Thoracic aorta (tissue), 2 donors: ENCODE measurements around the gene BUB1B. TPM values are rescaled to one million over a fixed set of nuclear protein-coding genes. Genes with fewer than 3 reads are reported as not detected.
A peak's percentile ranks its signal among the peaks of the same experiment; 100 is the strongest.

Source experiments
- ATAC-seq: fragments of 150-250 bp; one replicate; pipeline ENCODE4 v1.8.0; 2017; ENCODE audit warnings: low read depth; ENCODE audit not compliant: insufficient number of reproducible peaks, low FRiP score
- DNase-seq: peaks from one replicate; pipeline ENCODE4 v3.0.0-alpha.2; 2020; ENCODE audit warnings: low spot score
- H3K27ac ChIP-seq, 2 donors: fragments of 200-600 bp; sonication (generic); 1 replicate in 1 of 2; 2 replicates in 1 of 2; pipeline ENCODE4 v1.5.1; 2016; ENCODE audit warnings: mild to moderate bottlenecking in 2 of 2, moderate library complexity in 2 of 2
- H3K27me3 ChIP-seq: fragments of 200-600 bp; sonication (generic); replicated peaks from 2 replicates; pipeline ENCODE4 v1.6.0; 2016; ENCODE audit warnings: mild to moderate bottlenecking; ENCODE audit not compliant: insufficient read depth
- H3K36me3 ChIP-seq: fragments of 200-600 bp; sonication (generic); one replicate; pipeline ENCODE4 v1.5.1; 2016
- H3K4me1 ChIP-seq, 2 donors: fragments of 200-600 bp; sonication (generic); 1 replicate in 1 of 2; 2 replicates in 1 of 2; pipeline versions ENCODE4 v1.5.1 to v1.6.0; 2016; ENCODE audit warnings: low read depth in 2 of 2, mild to moderate bottlenecking in 1 of 2; ENCODE audit not compliant: control insufficient read depth in 1 of 2
- H3K4me3 ChIP-seq: fragments of 200-600 bp; sonication (generic); 2 replicates; pipeline ENCODE4 v1.5.1; 2016; ENCODE audit warnings: mild to moderate bottlenecking
- H3K9me3 ChIP-seq: fragments of 200-600 bp; sonication (generic); 2 replicates; pipeline ENCODE4 v1.5.1; 2016
- CTCF ChIP-seq: fragments of 200-600 bp; sonication (generic); IDR thresholded peaks from one replicate; pipeline ENCODE4 v1.5.1; 2019; ENCODE audit warnings: antibody characterized with exemption
- total RNA-seq, 2 donors: library from RNA; depleted of rRNA; stranded (reverse); fragments of >200 nt; gene quantifications; one replicate each; pipeline versions ENCODE4 v1.1.0 to v1.2.3, GENCODE V29; 2016

The BUB1B gene
- total RNA-seq, 2 donors from 2014 or later: 0.41 to 3.5 TPM

GRCh38 chr15:40249477-40250303 is 88.8 kb downstream of the BUB1B start:
- ATAC-seq (no peak), DNase-seq (no peak)
- Histone ChIP-seq H3K4me3 (no peak overlapping the region), H3K9me3 (no peaks in the 10 kb centered on the region), H3K4me1 (peaks cover 8 to 17% of the 10 kb centered on the region in 2 donors), H3K36me3 (no peaks in the 10 kb centered on the region), H3K27me3 (no peaks in the 10 kb centered on the region), H3K27ac (no peak overlapping the region)
- no peak for TF ChIP-seq CTCF

GRCh38 chr15:40250304-40250656 is 89.4 kb downstream of the BUB1B start:
- no peaks in the 10 kb centered on the region for H3K27me3 ChIP-seq
- peaks cover 8 to 17% of the 10 kb centered on the region in 2 donors for H3K4me1 ChIP-seq
- ATAC-seq: no peak
- no peaks in the 10 kb centered on the region for H3K36me3 ChIP-seq
- H3K4me3 ChIP-seq: no peak overlapping the region
- DNase-seq: no peak
- TF ChIP-seq CTCF: no peak
- H3K27ac ChIP-seq: no peak overlapping the region
- no peaks in the 10 kb centered on the region for H3K9me3 ChIP-seq

GRCh38 chr15:40250771-40251483 is 90.1 kb downstream of the BUB1B start:
- Histone ChIP-seq H3K9me3 (no peaks in the 10 kb centered on the region), H3K27ac (no peak overlapping the region), H3K27me3 (no peaks in the 10 kb centered on the region), H3K4me1 (peaks cover 8 to 17% of the 10 kb centered on the region in 2 donors), H3K36me3 (no peaks in the 10 kb centered on the region), H3K4me3 (no peak overlapping the region)
- no peak for TF ChIP-seq CTCF
- no peak for ATAC-seq
- no peak for DNase-seq

GRCh38 chr15:40251486-40252140 is 90.7 kb downstream of the BUB1B start:
- no peak for TF ChIP-seq CTCF
- DNase-seq: no peak

GRCh38 chr15:40252141-40252437 is 91.2 kb downstream of the BUB1B start:
- TF ChIP-seq CTCF: no peak
- DNase-seq (no peak), ATAC-seq (no peak)
- Histone ChIP-seq H3K36me3 (no peaks in the 10 kb centered on the region), H3K9me3 (no peaks in the 10 kb centered on the region), H3K4me1 (peaks cover 8 to 17% of the 10 kb centered on the region in 2 donors), H3K27ac (no peak overlapping the region), H3K27me3 (no peaks in the 10 kb centered on the region), H3K4me3 (peak overlapping the region; percentile 77)

More at GRCh38 chr15:40251486-40252140, 90.7 kb downstream of the BUB1B start:
- Histone ChIP-seq H3K27ac (no peak overlapping the region), H3K4me3 (no peak overlapping the region), H3K27me3 (no peaks in the 10 kb centered on the region), H3K9me3 (no peaks in the 10 kb centered on the region), H3K4me1 (peaks cover 8 to 17% of the 10 kb centered on the region in 2 donors), H3K36me3 (no peaks in the 10 kb centered on the region)
- no peak for ATAC-seq
